Rectal smooth muscle tissue (tissue), 1 donor: ENCODE data around the gene ZBP1.
"Not testable (repeated sequence)": the region's sequence is repeated elsewhere in the genome, so short reads cannot be mapped to it uniquely, and the experiment has no call there.

ENCODE experiments used
- H3K27ac ChIP-seq: one replicate; pipeline ENCODE4 v1.7.0; 2013; ENCODE audit warnings: low read depth, low read length, inconsistent platforms
- H3K27me3 ChIP-seq: one replicate; pipeline ENCODE4 v1.7.0; 2013; ENCODE audit warnings: low read length; ENCODE audit not compliant: control insufficient read depth, insufficient read depth
- H3K36me3 ChIP-seq: one replicate; pipeline ENCODE4 v1.7.0; 2013; ENCODE audit warnings: low read length; ENCODE audit not compliant: control insufficient read depth, insufficient read depth
- H3K4me1 ChIP-seq: one replicate; pipeline ENCODE4 v1.7.0; 2013; ENCODE audit warnings: low read length; ENCODE audit not compliant: control insufficient read depth, insufficient read depth
- H3K4me3 ChIP-seq: one replicate; pipeline ENCODE4 v1.7.0; 2013; ENCODE audit warnings: low read length
- H3K9ac ChIP-seq: one replicate; pipeline ENCODE4 v1.7.0; 2013; ENCODE audit warnings: low read length

ZBP1 gene

DNA sequence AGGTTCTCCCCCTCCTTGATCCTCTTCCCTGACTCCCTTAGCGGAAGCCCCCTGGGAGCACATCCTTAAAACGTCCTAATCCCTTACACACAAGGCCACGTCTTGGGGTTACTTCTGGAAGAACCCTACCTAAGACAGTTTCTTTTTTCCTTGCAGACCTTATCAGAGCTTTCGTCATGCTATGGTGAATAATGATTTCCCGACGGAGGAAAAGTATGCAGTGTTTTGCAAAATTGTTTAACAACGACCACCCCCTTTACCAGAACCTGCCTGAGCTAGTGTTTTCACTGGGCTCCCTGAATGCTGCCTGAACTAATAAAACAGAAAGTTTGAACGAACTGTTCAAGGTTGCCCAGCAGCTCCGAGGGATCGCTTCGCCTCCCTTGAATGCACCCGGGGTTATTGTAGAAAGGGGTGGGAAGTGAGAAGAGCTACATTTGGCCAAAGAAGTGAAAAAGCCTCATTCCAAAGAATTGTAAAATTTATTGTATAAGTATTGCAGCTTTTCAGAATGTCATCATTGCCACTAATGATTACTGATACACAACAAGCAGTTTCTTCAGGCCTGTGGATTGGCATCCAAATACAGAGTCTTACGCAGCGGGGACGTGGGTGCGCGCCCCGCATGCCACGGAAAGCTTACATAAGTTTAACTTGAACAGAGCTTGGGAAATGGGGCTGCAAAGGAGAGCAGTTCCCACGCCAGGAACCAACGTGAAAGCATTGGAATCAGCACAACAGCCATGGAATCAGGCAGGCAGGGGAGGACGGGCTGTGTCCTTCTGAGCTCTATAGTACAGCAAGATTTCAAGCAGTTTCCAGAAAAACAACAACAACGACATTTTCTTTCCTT is 27.9 kb upstream of the ZBP1 start:
- Histone ChIP-seq H3K4me3 (no peak overlapping the region), H3K9ac (no peak overlapping the region), H3K4me1 (no peaks in the 10 kb centered on the region), H3K27ac (no peak overlapping the region), H3K36me3 (peaks cover 2% of the 10 kb centered on the region), H3K27me3 (no peaks in the 10 kb centered on the region)

DNA sequence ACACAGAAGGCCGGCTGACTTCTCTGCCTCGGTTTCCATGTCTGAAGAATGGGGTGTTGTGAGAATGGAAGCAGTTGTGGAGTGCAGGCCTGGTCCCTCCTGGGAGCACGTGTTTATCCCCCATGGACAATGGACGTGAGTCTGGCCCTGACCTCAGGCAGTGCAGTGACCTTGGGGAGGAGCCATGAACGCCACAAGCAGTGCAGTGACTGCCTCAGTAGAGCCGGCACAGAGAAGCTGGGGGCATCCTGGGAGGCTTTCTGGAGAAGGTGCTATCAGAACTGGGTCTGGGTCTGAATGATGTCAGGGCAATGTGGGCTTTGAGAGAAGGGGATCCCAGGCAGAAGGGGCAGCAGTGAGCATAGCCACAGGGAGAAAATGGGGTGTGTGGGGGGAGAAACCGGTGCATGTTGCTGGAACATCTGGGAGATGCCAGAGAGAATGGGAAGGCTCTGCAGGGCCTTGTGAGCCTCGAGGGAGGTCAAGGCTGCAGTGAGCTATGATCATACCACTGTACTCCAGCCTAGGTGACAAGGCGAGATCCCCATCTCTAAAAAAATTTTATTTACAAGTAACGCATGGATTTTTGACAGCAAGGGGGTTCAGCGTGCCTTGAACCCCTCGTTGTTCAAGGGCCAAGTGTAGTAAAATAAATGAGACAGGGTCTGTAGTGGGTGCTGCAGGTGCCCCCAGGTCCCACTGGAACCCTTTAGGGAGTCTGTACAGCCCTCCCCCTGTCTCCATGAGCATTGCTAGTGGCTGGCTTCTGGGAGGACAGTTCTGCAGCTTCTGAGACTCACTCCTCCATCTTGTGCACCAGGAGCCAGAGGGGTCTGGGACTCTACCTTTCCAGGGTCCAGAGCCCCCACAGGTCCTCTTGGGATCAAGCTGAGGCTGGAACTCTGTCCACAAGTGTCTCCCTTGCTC is 27.0 kb upstream of the ZBP1 start:
- H3K4me1 ChIP-seq = no peaks in the 10 kb centered on the region
- H3K9ac ChIP-seq = no peak overlapping the region
- H3K27me3 ChIP-seq = no peaks in the 10 kb centered on the region
- no peak overlapping the region for H3K4me3 ChIP-seq
- H3K36me3 ChIP-seq = peaks cover 2% of the 10 kb centered on the region
- no peak overlapping the region for H3K27ac ChIP-seq

DNA sequence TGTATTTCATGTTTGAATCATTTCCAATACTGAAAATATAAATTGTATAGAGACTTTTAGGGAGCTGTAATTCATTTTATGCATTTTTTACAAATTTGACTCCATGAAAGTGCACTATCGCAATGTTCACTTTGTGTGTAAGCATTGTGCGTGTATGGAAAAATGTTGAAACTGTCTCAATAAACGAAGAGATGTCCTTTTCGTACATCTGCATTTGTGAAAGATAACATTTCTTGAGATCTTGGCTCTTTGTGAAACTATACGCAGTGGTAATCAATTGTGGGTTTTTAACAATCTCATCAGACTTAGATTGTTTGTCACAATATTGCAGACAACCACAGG is 18.6 kb upstream of the ZBP1 start:
- H3K4me3 ChIP-seq = no peak overlapping the region
- no peaks in the 10 kb centered on the region for H3K4me1 ChIP-seq
- H3K27me3 ChIP-seq = no peaks in the 10 kb centered on the region
- no peak overlapping the region for H3K27ac ChIP-seq
- no peaks in the 10 kb centered on the region for H3K36me3 ChIP-seq
- H3K9ac ChIP-seq = no peak overlapping the region

DNA sequence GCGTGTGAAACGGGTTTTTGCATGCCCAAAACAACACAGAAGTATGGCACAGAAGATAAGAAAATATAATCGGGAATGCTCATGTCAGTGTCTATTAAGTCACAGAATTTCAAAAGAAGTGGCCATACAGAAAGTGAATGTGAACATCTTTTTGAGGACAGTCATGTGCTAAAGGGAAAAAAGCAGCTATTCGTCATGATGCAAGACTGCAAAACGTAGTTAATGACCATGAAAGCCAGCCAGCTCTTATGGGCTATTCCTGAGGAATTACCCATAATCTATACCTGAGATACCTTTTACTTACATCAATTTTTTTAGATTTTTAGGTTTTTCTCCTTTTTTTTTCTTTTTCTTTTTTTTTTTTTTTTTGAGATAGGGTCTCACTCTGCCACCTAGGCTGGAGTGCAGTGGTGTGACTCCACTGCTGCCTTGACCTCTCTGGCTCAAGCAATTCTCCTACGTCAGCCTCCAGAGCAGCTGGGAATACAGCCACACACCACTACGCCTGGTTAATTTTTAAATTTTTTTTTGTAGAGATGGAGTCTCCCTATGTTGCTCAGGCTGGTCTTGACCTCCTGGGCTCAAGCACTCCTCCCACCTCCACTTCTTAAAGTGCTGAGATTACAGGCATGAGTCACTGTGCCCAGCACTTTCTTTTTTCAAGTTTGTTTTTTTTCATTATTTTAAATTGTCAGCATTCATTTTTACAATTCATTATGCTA is 18.1 kb upstream of the ZBP1 start:
- Histone ChIP-seq H3K27ac (no peak overlapping the region), H3K4me1 (no peaks in the 10 kb centered on the region), H3K36me3 (no peaks in the 10 kb centered on the region), H3K9ac (no peak overlapping the region), H3K27me3 (no peaks in the 10 kb centered on the region), H3K4me3 (no peak overlapping the region)

DNA sequence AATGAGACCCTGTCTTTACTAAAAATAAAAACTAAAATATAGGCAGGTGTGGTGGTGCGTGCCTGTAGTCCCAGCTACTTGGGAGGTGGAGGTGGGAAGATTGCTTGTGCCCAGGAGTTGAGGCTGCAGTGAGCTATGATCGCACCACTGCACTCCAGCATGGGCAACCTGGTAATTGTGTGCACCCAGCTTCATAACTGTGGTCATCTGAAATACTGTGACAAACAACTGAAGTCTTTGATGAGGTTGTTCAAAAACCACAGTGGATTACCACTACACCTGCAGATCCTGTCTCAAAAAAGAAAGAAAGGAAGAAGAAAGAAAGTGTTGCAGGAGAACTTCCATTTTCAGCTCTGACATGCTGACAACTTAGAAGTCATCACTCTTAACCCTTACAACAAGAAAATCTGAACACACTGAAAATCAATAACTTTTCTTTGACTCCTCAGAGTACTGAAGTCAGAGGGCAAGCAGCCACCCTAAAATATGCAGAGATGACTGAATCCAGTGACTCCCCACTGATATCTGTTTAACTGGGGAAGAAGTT is 13.8 kb upstream of the ZBP1 start:
- H3K27ac ChIP-seq = no peak overlapping the region
- H3K36me3 ChIP-seq = no peaks in the 10 kb centered on the region
- no peaks in the 10 kb centered on the region for H3K4me1 ChIP-seq
- H3K9ac ChIP-seq = no peak overlapping the region
- no peak overlapping the region for H3K4me3 ChIP-seq
- no peaks in the 10 kb centered on the region for H3K27me3 ChIP-seq

DNA sequence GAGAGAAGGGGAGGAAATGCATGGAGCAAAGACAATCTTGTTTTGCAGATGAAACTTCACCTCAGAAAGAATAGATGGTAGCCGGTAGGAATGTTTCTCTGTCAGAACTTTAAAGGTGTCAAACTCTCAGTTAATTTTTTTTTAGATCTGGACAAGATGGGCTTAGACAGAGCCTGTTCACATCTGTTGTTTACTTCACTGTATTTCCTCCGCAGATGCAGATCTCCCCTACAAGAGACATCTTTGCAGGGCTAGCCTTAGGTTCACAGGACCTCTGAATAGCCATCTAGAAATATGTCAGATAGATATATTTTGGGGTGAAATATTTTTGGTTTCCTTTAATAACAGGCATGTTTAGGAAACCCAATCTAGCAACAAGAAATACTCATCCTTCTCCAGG is 12.1 kb upstream of the ZBP1 start:
- Histone ChIP-seq H3K27me3 (no peaks in the 10 kb centered on the region), H3K4me3 (no peak overlapping the region), H3K9ac (no peak overlapping the region), H3K36me3 (no peaks in the 10 kb centered on the region), H3K27ac (no peak overlapping the region), H3K4me1 (peaks cover 6% of the 10 kb centered on the region)

DNA sequence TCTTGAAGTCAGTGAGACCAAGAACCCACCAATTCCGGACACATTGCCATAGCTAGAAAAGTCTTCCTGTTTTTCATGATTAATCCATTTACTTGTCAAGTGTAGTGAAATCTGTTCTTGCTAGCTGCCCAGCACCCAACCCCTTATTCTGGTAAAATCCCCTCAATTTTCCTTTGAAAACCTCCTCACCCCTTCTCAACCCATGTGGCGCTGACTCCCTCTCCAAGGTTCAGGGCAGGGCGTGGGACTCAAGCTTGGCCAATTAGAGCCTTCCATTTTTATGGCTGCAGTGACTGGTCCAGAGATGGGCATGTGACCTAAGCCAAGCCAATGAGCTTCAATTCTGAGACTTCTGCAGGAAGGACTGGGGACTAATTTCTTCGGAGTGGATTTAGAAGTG is 9.8 kb upstream of the ZBP1 start:
- Histone ChIP-seq H3K36me3 (no peaks in the 10 kb centered on the region), H3K27ac (no peak overlapping the region), H3K4me3 (peak overlapping the region; percentile 30), H3K4me1 (peaks cover 6% of the 10 kb centered on the region), H3K27me3 (no peaks in the 10 kb centered on the region), H3K9ac (no peak overlapping the region)

DNA sequence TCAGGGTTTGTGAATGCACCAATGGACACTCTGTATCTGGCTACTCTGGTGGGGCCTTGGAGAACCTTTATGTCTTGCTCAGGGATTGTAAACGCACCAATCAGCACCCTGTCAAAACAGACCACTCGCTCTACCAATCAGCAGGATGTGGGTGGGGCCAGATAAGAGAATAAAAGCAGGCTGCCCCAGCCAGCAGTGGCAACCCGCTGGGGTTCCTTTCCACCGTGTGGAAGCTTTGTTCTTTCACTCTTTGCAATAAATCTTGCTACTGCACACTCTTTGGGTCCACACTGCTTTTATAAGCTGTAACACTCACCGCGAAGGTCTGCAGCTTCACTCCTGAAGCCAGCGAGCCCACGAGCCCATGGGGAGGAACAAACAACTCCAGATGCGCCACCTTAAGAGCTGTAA is 9.3 kb upstream of the ZBP1 start:
- H3K4me1 ChIP-seq, H3K36me3 ChIP-seq, H3K27me3 ChIP-seq, H3K9ac ChIP-seq, H3K27ac ChIP-seq: not testable (repeated sequence)
- H3K4me3 ChIP-seq = peak overlapping the region; percentile 30

DNA sequence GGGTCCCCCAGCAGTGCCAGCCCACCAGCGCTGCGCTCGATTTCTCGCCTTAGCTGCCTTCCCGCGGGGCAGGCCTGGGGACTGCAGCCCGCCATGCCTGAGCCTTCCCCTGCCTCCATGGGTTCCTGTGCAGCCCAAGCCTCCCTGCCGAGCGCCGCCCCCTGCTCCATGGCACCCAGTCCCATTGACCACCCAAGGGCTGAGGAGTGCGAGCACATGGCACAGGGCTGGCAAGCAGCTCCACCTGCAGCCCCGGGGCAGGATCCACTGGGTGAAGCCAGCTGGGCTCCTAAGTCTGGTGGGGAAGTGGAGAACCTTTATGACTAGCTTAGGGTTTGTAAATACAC is 8.7 kb upstream of the ZBP1 start:
- not testable (repeated sequence) for H3K27me3 ChIP-seq, H3K9ac ChIP-seq, H3K36me3 ChIP-seq, H3K4me3 ChIP-seq, H3K4me1 ChIP-seq, H3K27ac ChIP-seq

DNA sequence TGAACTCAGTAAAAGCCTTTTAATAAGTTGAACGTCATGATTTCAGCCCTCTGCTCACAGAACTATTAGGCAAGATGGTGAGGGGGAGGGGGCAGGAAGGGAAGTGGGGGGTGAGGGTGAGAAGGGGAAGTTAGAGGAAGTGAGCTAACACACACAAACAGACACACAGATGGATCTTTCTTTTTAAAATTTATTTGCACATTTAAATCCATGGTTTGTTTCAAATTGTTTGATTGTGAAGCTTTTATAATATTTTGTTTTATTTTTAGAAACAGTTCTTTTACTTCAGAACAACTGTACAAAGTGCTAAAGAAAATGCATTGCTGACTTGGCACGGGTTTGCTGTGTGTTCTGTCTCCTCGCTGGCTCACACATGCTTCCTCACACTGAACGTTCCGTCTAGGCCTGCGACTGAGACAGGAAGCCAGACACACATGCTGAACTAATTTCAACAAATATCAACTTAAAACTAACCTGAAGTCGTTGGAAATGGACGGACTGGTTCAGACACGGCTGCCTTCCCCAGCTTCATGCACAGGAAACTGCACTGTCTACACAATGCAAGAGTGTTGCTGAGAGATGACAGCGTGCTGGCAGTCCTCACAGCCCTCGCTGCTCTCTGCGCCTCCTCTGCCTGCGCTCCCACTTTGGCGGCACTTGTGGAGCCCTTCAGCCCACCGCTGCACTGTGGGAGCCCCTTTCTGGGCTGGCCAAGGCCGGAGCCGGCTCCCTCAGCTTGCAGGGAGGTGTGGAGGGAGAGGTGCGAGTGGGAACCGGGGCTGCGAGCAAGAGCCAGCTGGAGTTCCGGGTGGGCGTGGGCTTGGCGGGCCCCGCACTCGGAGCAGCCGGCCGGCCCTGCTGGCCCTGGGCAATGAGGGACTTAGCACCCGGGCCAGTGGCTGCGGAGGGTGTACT is 8.1 kb upstream of the ZBP1 start:
- no peaks in the 10 kb centered on the region for H3K36me3 ChIP-seq
- H3K27ac ChIP-seq = peak overlapping the region; percentile 61
- no peaks in the 10 kb centered on the region for H3K27me3 ChIP-seq
- H3K4me3 ChIP-seq = peak overlapping the region; percentile 37
- peaks cover 6% of the 10 kb centered on the region for H3K4me1 ChIP-seq
- H3K9ac ChIP-seq = no peak overlapping the region

DNA sequence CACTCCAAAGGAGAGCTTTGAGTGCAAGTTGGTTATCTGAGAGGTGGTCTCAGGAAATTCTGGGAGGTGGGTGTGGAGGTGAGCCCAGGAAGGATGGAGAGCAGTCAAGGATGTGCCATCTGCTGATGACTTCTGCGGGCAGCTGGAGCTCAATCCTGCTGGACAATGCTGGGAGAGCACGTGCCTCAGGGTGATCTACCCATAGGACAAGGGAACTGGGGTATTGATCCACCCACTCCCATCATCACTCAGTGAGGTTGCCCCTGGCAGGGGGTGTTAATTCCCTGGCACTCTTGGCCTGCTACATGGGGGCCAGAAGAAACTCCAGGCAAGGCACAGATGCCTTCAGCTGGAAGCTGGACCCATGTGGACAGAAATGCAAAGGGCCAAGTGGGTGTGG is 7.1 kb upstream of the ZBP1 start:
- Histone ChIP-seq H3K27me3 (no peaks in the 10 kb centered on the region), H3K4me3 (peak overlapping the region; percentile 28), H3K4me1 (peaks cover 6% of the 10 kb centered on the region), H3K9ac (no peak overlapping the region), H3K36me3 (no peaks in the 10 kb centered on the region), H3K27ac (peak overlapping the region; percentile 61)
